OCI-LY1 (cell line): ENCODE results near the gene CAMTA2.

ENCODE experiments used
- H2AFZ ChIP-seq: fragments of 200-600 bp; sonication (generic), shearing (Covaris generic); 2 replicates; pipeline ENCODE4 v1.6.0; 2014; ENCODE audit warnings: antibody characterized with exemption, mild to moderate bottlenecking, low read length
- H3F3A ChIP-seq: fragments of 200-600 bp; sonication (generic), shearing (Covaris generic); 2 replicates; pipeline ENCODE4 v1.6.0; 2014; ENCODE audit warnings: mild to moderate bottlenecking, antibody characterized with exemption, low read length, moderate library complexity; ENCODE audit not compliant: insufficient read depth
- H3K27ac ChIP-seq: fragments of 200-600 bp; sonication (generic); 2 replicates; pipeline ENCODE4 v1.5.1; 2014; ENCODE audit warnings: low read length, mixed run types, mild to moderate bottlenecking, low read depth; ENCODE audit not compliant: poor library complexity, severe bottlenecking
- H3K27me3 ChIP-seq: fragments of 200-600 bp; sonication (generic); 2 replicates; pipeline ENCODE4 v1.6.0; 2014; ENCODE audit warnings: antibody characterized with exemption, mild to moderate bottlenecking, low read length, moderate library complexity; ENCODE audit not compliant: insufficient read depth
- H3K36me3 ChIP-seq: fragments of 200-600 bp; sonication (generic); 2 replicates; pipeline ENCODE4 v1.6.1; 2014; ENCODE audit warnings: mild to moderate bottlenecking, antibody characterized with exemption, low read length, moderate library complexity, mixed read lengths; ENCODE audit not compliant: insufficient read depth
- H3K4me1 ChIP-seq: fragments of 200-600 bp; sonication (generic); 2 replicates; pipeline ENCODE4 v1.5.1; 2014; ENCODE audit warnings: mild to moderate bottlenecking, low read length, moderate library complexity; ENCODE audit not compliant: insufficient read depth, severe bottlenecking
- H3K4me2 ChIP-seq: fragments of 200-600 bp; sonication (generic), shearing (Covaris generic); 2 replicates; pipeline ENCODE4 v1.6.1; 2014; ENCODE audit warnings: low read length
- H3K4me3 ChIP-seq: fragments of 200-600 bp; sonication (generic); 2 replicates; pipeline ENCODE4 v1.5.1; 2014; ENCODE audit warnings: low read length, low read depth, mild to moderate bottlenecking, mixed read lengths; ENCODE audit not compliant: poor library complexity, severe bottlenecking
- H3K79me2 ChIP-seq: fragments of 200-600 bp; shearing (Covaris generic); 2 replicates; pipeline ENCODE4 v1.6.1; 2016; ENCODE audit warnings: mixed run types, low read length, mixed read lengths; ENCODE audit not compliant: insufficient read depth
- H3K9ac ChIP-seq: fragments of 200-600 bp; sonication (generic), shearing (Covaris generic); 2 replicates; pipeline ENCODE4 v1.6.1; 2014; ENCODE audit warnings: mild to moderate bottlenecking, low read length, mixed read lengths
- H3K9me2 ChIP-seq: fragments of 200-600 bp; sonication (generic), shearing (Covaris generic); 2 replicates; pipeline ENCODE4 v1.6.1; 2014; ENCODE audit warnings: low read depth, mild to moderate bottlenecking, low read length, mixed read lengths
- H3K9me3 ChIP-seq: fragments of 200-600 bp; shearing (Covaris generic); 2 replicates; pipeline ENCODE4 v1.6.1; 2014; ENCODE audit warnings: low read length, mixed read lengths
- H4K20me1 ChIP-seq: fragments of 200-600 bp; sonication (generic), shearing (Covaris generic); 2 replicates; pipeline ENCODE4 v1.6.0; 2016; ENCODE audit warnings: mild to moderate bottlenecking, low read length; ENCODE audit not compliant: insufficient read depth
- EZH2 ChIP-seq: fragments of 200-600 bp; sonication (generic), shearing (Covaris generic); IDR thresholded peaks from 2 replicates; pipeline ENCODE4 v1.8.0; 2017; ENCODE audit warnings: borderline replicate concordance, mixed run types, mild to moderate bottlenecking, antibody characterized with exemption, low read length, moderate library complexity, mixed read lengths
- TF ChIP-seq, protein P1 (sequence below): fragments of 200-600 bp; sonication (generic), shearing (Covaris generic); IDR thresholded peaks from 2 replicates; pipeline ENCODE4 v1.5.1; 2017; ENCODE audit warnings: mild to moderate bottlenecking, antibody characterized with exemption, low read length, moderate library complexity, mixed read lengths

The CAMTA2 gene

DNA sequence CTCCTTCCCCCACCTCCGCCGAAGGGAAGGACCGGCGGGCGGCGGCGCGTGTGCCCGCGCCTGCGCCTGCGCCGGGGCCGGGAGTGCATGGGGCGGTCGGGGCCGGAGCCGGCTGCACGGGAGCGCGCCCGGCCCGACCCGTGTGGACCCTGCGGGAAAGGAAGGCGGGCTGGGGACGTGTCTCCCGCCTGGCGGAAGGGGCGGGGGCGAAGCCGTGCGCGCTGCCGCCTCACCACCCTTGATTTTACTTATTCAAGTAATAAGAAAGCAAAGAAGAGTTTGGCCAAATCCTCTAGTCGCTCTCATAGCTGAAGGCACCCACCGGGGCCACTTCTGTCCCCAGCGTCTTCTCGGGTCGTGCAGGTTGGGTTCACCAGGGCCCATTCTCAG is 38.5 kb downstream of the CAMTA2 start:
- Histone ChIP-seq H3K9me3 (no peaks in the 10 kb centered on the region), H4K20me1 (no peaks in the 10 kb centered on the region), H3K4me1 (peaks cover 49% of the 10 kb centered on the region), H3K79me2 (peaks cover 9% of the 10 kb centered on the region), H3K9me2 (no peaks in the 10 kb centered on the region), H3K9ac (peak overlapping the region; percentile 92), H3K4me2 (peak overlapping the region; percentile 94), H2AFZ (no peak overlapping the region), H3K27me3 (no peaks in the 10 kb centered on the region), H3K4me3 (peak overlapping the region; percentile 84), H3K27ac (peak overlapping the region; percentile 100), H3K36me3 (peaks cover 40% of the 10 kb centered on the region), H3F3A (peaks cover 14% of the 10 kb centered on the region)
- TF ChIP-seq EZH2: no peak
- TF ChIP-seq, protein P1, sequence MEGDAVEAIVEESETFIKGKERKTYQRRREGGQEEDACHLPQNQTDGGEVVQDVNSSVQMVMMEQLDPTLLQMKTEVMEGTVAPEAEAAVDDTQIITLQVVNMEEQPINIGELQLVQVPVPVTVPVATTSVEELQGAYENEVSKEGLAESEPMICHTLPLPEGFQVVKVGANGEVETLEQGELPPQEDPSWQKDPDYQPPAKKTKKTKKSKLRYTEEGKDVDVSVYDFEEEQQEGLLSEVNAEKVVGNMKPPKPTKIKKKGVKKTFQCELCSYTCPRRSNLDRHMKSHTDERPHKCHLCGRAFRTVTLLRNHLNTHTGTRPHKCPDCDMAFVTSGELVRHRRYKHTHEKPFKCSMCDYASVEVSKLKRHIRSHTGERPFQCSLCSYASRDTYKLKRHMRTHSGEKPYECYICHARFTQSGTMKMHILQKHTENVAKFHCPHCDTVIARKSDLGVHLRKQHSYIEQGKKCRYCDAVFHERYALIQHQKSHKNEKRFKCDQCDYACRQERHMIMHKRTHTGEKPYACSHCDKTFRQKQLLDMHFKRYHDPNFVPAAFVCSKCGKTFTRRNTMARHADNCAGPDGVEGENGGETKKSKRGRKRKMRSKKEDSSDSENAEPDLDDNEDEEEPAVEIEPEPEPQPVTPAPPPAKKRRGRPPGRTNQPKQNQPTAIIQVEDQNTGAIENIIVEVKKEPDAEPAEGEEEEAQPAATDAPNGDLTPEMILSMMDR: no peak

DNA sequence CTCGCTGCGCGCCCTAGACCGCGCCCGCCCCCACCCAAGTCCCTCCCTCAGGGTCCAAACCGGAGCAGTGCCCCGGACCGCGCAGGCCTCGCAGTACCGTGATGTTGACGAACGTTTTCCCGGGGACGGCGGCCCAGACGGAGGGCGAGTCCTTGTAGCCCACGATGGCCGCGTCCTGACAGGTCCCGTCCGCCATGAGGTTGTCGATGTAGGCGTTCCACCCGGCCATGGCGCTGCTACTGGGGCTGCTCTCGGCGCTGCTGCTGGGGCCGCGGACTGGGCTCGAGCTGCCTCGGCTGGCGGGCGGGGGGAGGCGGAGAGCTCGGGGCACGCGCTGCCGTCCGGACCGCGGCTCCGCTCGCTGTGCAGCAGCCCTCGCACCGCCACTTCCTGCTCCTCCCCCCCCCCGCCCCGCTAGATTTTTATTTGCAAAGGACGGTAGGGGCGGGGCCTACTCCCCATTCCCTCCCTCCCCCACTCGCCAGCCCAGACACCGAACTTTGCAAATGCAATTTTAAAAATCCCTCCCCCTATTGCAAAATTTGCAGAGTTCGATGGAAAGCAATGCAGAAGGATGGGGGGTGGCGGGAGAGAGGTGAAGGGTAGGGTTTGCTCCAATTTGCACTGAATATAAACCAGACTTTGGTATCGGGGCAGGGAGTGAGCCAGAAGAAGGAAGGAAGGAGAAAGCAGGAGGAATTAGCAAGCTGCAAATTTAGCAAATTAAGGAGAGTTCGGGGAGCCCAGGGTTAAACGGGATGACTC is 39.1 kb downstream of the CAMTA2 start, which contains the start of gene PFN1:
TSS of gene PFN1 (minus strand) at position 365 of the 765 bp plus-strand sequence. CDS start at position 229, 136 bp downstream.
- H3K4me1 ChIP-seq: peaks cover 55% of the 10 kb centered on the region
- TF ChIP-seq, protein P1: no peak
- TF ChIP-seq EZH2: no peak
- peaks cover 46% of the 10 kb centered on the region for H3K36me3 ChIP-seq
- H3K9me3 ChIP-seq: no peaks in the 10 kb centered on the region
- H3F3A ChIP-seq: peaks cover 18% of the 10 kb centered on the region
- H3K4me2 ChIP-seq: peak within 1 kb of the TSS; percentile 94
- H3K27ac ChIP-seq: peak within 1 kb of the TSS; percentile 100
- H3K4me3 ChIP-seq: peak within 1 kb of the TSS; percentile 84
- no peak within 1 kb of the TSS for H2AFZ ChIP-seq
- no peaks in the 10 kb centered on the region for H4K20me1 ChIP-seq
- peak within 1 kb of the TSS; percentile 92 for H3K9ac ChIP-seq
- H3K9me2 ChIP-seq: no peaks in the 10 kb centered on the region
- H3K79me2 ChIP-seq: peaks cover 9% of the 10 kb centered on the region
- H3K27me3 ChIP-seq: no peaks in the 10 kb centered on the region

DNA sequence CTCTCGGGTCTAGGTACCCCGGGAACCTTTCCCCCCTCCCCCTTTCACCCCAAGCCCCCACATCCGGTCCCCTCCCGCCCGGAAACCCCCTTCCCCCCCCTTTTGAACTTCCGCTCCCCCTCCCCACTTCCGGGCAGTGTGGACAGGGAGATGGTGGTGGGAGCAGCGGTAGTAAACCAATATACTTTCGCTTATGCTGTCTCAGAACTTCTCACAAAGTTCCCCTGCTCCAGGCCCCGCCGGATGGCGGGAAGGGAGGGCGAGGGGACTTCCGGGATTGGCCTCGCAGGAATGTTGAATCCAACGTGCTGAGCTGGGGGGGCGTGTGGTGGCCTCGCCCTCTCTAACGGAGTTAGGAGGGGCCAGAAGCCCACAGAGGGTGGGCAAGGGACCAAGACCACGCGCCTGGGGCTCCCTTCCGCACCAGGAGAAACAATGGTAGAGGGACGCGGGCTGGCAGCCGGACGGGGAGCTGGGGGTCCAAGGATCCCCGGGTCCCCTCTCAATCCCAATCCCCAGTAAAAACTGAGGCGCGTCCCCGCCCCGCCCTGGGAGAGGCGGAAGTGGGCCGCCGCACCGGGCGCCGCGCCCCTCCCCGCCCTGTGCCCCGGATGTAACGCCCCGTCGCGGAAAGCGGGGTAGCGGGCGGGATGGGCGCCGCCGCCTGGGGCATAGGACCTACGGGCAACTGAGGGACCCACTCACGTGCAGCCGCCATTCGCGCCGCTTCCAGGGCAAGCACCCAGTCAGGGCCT is 39.9 kb downstream of the CAMTA2 start:
- H3K27me3 ChIP-seq: no peaks in the 10 kb centered on the region
- no peak overlapping the region for H2AFZ ChIP-seq
- H3K4me2 ChIP-seq: peak overlapping the region; percentile 94
- no peak for TF ChIP-seq EZH2
- TF ChIP-seq, protein P1: no peak
- peaks cover 60% of the 10 kb centered on the region for H3K4me1 ChIP-seq
- H3K79me2 ChIP-seq: peaks cover 9% of the 10 kb centered on the region
- peaks cover 18% of the 10 kb centered on the region for H3F3A ChIP-seq
- H3K9me2 ChIP-seq: no peaks in the 10 kb centered on the region
- peak overlapping the region; percentile 84 for H3K4me3 ChIP-seq
- H3K9ac ChIP-seq: peak overlapping the region; percentile 92
- H3K9me3 ChIP-seq: no peaks in the 10 kb centered on the region
- H3K27ac ChIP-seq: peak overlapping the region; percentile 100
- H4K20me1 ChIP-seq: no peaks in the 10 kb centered on the region
- H3K36me3 ChIP-seq: peaks cover 54% of the 10 kb centered on the region
